HG03025 (cell line): ENCODE measurements around the gene WRAP53.

Experiments used
- ATAC-seq: cut with Tn5 transposase; IDR thresholded peaks from one replicate; pipeline ENCODE4 v1.9.1; 2021; ENCODE audit warnings: mild to moderate bottlenecking, moderate library complexity; ENCODE audit not compliant: unreplicated experiment, low FRiP score

Gene WRAP53

DNA sequence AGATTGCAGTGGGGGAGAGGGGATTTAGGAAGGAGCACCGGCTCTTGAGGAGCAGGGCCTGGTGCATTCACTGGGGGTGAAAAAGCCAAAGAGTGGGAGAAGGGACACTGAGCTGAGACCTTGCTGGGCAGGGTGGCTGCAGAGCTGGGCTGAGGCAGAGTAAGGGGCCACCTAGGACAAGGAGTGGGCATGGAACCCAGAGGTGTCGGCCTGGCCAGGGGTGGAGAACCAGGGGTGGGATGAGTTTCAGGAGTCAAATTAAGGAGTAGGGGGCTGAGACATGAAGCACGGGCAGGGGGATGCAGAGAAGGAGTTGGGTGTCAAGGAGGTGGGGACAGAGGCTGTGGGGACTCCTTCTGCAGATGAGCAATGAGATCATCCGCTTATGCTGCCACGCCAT is 49.3 kb downstream of the WRAP53 start:
- ATAC-seq: no peak

DNA sequence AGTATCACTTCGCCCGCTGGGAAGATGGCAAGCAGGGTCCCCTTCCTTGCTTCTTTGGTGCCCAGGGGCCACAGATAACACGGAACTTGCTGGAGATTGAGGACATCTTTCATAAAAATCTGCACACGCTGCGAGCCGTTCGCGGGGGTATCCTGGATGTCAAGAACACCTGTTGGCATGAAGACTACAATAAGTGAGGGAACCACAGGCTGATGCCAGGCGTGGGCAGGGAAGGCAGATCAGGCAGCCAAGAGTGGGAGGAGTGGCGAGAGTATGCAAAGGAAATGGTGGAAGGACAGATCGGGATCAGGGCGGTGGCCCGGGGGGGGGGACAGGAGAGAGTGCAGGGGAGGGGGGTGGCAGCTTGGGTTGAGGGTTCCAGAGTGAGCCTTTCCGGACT is 51.5 kb downstream of the WRAP53 start:
- no peak for ATAC-seq

GRCh38 chr17:7740481-7741001 is 52.3 kb downstream of the WRAP53 start:
- no peak for ATAC-seq

- ATAC-seq: no peak
Observed at GRCh38 chr17:7742729-7743128, 54.5 kb downstream of the WRAP53 start.

DNA sequence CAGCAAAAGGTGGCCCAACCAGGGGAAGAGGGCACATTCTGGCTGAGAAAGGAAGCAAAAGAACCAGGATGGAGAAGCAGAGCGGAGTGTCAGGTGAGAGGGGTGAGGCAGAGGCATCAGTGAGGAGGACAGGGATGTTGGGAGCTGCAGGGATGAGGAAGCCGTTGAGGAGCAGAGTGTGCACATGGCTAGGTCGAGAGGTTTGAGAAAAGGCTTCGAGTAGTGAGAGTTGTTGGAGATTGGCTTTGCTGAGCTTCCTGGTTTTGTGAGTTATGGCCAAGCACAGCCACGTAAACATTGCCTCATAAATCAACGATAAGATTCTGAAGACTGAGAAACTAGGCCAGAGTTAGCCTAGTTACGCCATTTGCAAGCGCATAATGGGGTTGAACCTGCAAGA is 56.1 kb downstream of the WRAP53 start:
- ATAC-seq: no peak

DNA sequence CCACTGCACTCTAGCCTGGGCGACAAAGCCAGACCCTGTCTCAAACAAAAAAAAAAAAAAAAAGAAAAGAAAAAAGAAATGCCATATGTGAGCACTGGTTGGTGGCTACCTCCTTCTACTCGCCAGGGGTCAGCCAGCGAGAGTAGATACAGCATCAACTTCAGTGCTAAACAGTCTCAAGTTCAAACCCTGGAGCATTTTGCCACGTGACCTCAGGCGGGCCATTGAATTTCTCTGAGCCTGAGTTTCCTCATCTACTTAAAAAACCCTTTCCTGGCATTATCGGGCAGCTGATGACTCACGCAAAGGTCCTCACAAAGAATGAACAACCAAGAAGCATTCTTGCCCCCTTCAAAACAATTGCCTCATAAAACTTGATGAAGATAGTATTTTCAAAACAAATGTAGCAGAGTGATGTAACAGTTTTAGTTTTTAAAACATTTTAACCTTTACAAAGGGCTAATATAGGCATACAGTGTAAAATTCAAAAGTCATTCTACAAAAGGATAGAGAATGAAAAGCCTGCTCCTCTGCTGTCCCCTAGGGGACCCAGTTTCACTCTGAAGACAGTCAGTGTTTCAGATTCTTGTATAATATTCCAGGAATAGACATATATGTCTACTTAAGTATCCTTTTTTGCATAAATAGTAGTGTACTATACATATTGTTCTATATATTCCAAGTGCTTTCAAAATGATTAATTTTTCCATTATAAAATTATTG is 57.6 kb downstream of the WRAP53 start:
- no peak for ATAC-seq

GRCh38 chr17:7747635-7748071 is 59.4 kb downstream of the WRAP53 start:
- no peak for ATAC-seq

- no peak for ATAC-seq
Observed at GRCh38 chr17:7748076-7748775, 59.9 kb downstream of the WRAP53 start.

GRCh38 chr17:7750321-7750821 is 62.1 kb downstream of the WRAP53 start:
- ATAC-seq: no peak
